ENCODE data around the gene CEP135.
A peak's percentile ranks its signal among the peaks of the same experiment; 100 is the strongest.

The CEP135 gene

DNA sequence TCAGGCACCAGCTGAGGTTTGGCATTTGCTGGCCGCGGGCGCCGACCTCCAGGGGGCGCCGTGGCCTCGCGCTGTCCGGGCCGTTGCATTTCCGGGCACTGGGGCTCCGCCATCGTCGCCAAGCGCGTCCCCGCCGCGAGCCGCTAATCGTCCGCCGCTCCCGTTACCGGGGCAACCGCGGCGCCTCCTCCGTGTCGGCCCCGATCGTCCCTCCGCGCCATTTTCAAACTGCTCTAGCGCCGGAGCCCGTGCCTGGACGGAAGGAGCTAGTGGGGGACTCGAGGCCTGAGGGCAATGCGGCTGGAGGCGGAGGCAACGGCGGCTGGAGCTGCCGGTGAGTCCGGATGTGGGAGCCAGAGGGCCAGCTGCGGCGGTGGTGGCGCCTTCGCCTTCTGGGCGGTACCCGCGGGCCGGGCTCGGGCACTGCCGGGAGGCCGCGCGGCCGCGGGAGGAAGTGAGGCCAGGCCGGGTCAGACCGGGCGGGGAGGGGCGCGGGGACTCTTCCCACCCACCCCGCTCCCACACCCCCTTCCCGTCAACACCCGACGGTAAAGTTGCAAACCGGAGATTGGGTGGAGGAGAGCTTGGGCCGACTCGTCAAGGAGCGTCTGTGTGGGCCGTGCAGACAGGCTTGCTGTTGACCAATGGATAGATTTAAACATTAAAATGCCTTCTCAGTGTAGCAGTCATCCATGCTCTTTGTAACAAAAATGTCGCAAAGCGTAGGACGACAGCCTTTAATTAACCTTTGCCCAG, at the start of gene CEP135:
TSS of gene CEP135 (plus strand) at position 220 of the 756 bp plus-strand sequence. CDS start 3,186 bp downstream, outside the sequence.
- peak; percentile 87 for ATAC-seq (ENCODE audit: insufficient read depth, low read depth)
- Histone ChIP-seq H3K4me3 (ENCODE audit: low read depth in 1 of 2, low read length in 2 of 2) (peak within 1 kb of the TSS; percentile 49 to 81), H3K79me2 (ENCODE audit: insufficient read depth, low read length) (peaks cover 45% of the 10 kb centered on the region), H3K9me3 (ENCODE audit: insufficient read depth, low read length, severe bottlenecking) (no peaks in the 10 kb centered on the region), H3K9ac (ENCODE audit: low read depth, low read length) (peak within 1 kb of the TSS; percentile 78), H2AFZ (ENCODE audit: low read depth, low read length) (peak within 1 kb of the TSS; percentile 81), H3K36me3 (ENCODE audit: insufficient read depth, low read length) (peaks cover 18% of the 10 kb centered on the region), H3K27ac (ENCODE audit: low read length) (peak within 1 kb of the TSS; percentile 87), H4K20me1 (ENCODE audit: insufficient read depth, low read length) (no peaks in the 10 kb centered on the region), H3K4me1 (ENCODE audit: insufficient read depth, low read length) (peaks cover 39% of the 10 kb centered on the region), H3K27me3 (ENCODE audit: insufficient read depth, low read length, poor library complexity) (no peaks in the 10 kb centered on the region), H3K4me2 (ENCODE audit: insufficient read depth, low read length) (peak within 1 kb of the TSS; percentile 70)
- TF ChIP-seq EZH2 (IDR thresholded peaks at IDR 0.05; ENCODE audit: borderline replicate concordance, low read depth, low read length, severe bottlenecking) (no peak), CTCF (IDR thresholded peaks at IDR 0.05; ENCODE audit: borderline replicate concordance, extremely low read depth, low read length, poor library complexity, severe bottlenecking) (peak; percentile 90)
- peak; percentile 92 for DNase-seq

DNA sequence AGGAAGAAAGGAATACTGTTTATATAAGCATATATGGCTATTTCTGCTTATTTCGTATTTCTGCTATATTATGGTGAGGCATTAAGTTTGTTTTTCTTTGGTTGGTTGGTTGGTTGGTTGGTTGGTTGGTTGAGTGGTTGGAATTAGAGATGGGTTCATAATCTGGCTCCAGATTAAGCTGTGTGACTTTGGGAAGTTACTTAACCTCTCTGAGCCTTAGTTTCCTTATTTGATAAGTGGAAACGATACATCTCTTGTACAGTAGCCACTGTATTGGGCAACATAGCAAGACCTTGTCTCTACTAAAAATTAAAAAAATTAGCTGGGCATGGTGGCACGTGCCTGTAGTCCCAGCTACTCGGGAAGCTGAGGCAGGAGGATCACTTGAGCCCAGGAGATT, 46.1 kb upstream of the CEP135 start:
- peaks cover 48% of the 10 kb centered on the region for H3K36me3 ChIP-seq (ENCODE audit: insufficient read depth, low read length)
- H3K9ac ChIP-seq (ENCODE audit: low read depth, low read length), result no peak overlapping the region
- peaks cover 8% of the 10 kb centered on the region for H3K4me1 ChIP-seq (ENCODE audit: insufficient read depth, low read length)
- H3K9me3 ChIP-seq (ENCODE audit: insufficient read depth, low read length, severe bottlenecking), result no peaks in the 10 kb centered on the region
- no peak overlapping the region for H3K4me2 ChIP-seq (ENCODE audit: insufficient read depth, low read length)
- H3K79me2 ChIP-seq (ENCODE audit: insufficient read depth, low read length), result no peaks in the 10 kb centered on the region
- no peaks in the 10 kb centered on the region for H4K20me1 ChIP-seq (ENCODE audit: insufficient read depth, low read length)
- H2AFZ ChIP-seq (ENCODE audit: low read depth, low read length), result no peak overlapping the region
- no peak overlapping the region for H3K4me3 ChIP-seq (ENCODE audit: low read depth in 1 of 2, low read length in 2 of 2)
- DNase-seq (no peak), ATAC-seq (ENCODE audit: insufficient read depth, low read depth) (no peak)
- no peak overlapping the region for H3K27ac ChIP-seq (ENCODE audit: low read length)
- no peaks in the 10 kb centered on the region for H3K27me3 ChIP-seq (ENCODE audit: insufficient read depth, low read length, poor library complexity)
- TF ChIP-seq EZH2 (IDR thresholded peaks at IDR 0.05; ENCODE audit: borderline replicate concordance, low read depth, low read length, severe bottlenecking) (no peak), CTCF (IDR thresholded peaks at IDR 0.05; ENCODE audit: borderline replicate concordance, extremely low read depth, low read length, poor library complexity, severe bottlenecking) (no peak)

GRCh38 chr4:55903577-55903976, 45.2 kb upstream of the CEP135 start:
- no peak for ATAC-seq (ENCODE audit: insufficient read depth, low read depth)
- Histone ChIP-seq H3K9me3 (ENCODE audit: insufficient read depth, low read length, severe bottlenecking) (no peaks in the 10 kb centered on the region), H4K20me1 (ENCODE audit: insufficient read depth, low read length) (no peaks in the 10 kb centered on the region), H3K27me3 (ENCODE audit: insufficient read depth, low read length, poor library complexity) (no peaks in the 10 kb centered on the region), H3K4me2 (ENCODE audit: insufficient read depth, low read length) (no peak overlapping the region), H2AFZ (ENCODE audit: low read depth, low read length) (no peak overlapping the region), H3K79me2 (ENCODE audit: insufficient read depth, low read length) (no peaks in the 10 kb centered on the region), H3K36me3 (ENCODE audit: insufficient read depth, low read length) (peaks cover 45% of the 10 kb centered on the region; the same call in 1 of the 2 replicates), H3K4me3 (ENCODE audit: low read depth in 1 of 2, low read length in 2 of 2) (no peak overlapping the region), H3K27ac (ENCODE audit: low read length) (no peak overlapping the region), H3K9ac (ENCODE audit: low read depth, low read length) (no peak overlapping the region), H3K4me1 (ENCODE audit: insufficient read depth, low read length) (peaks cover 10% of the 10 kb centered on the region)
- DNase-seq, result no peak
- no peak for TF ChIP-seq CTCF (IDR thresholded peaks at IDR 0.05; ENCODE audit: borderline replicate concordance, extremely low read depth, low read length, poor library complexity, severe bottlenecking)
- no peak for TF ChIP-seq EZH2 (IDR thresholded peaks at IDR 0.05; ENCODE audit: borderline replicate concordance, low read depth, low read length, severe bottlenecking)
